Smooth muscle cell (in vitro differentiated cells): ENCODE results near the gene SP3. TPM values are rescaled to one million over a fixed set of nuclear protein-coding genes. Genes with fewer than 3 reads are reported as not detected.

ENCODE experiments used
- DNase-seq: peaks from one replicate; lab custom pipeline; 2025; ENCODE audit not compliant: unreplicated experiment; lab: John Stamatoyannopoulos, UW
- H2AFZ ChIP-seq: fragments of 200-600 bp; sonication (generic); 2 replicates; pipeline ENCODE4 v1.6.0; 2016; ENCODE audit warnings: antibody characterized with exemption, low read depth, mild to moderate bottlenecking
- H3F3A ChIP-seq: fragments of 200-600 bp; sonication (generic); 2 replicates; pipeline ENCODE4 v1.6.0; 2017; ENCODE audit warnings: antibody characterized with exemption, low read depth
- H3K27ac ChIP-seq: fragments of 200-600 bp; sonication (generic); 2 replicates; pipeline ENCODE4 v1.5.1; 2016; ENCODE audit warnings: low read depth, mild to moderate bottlenecking
- H3K27me3 ChIP-seq: fragments of 200-600 bp; sonication (generic); 2 replicates; pipeline ENCODE4 v1.6.1; 2016; ENCODE audit warnings: low read depth, mild to moderate bottlenecking
- H3K36me3 ChIP-seq: fragments of 200-600 bp; sonication (generic); 2 replicates; pipeline ENCODE4 v1.5.1; 2016; ENCODE audit warnings: low read depth
- H3K4me1 ChIP-seq: fragments of 200-600 bp; sonication (generic); 2 replicates; pipeline ENCODE4 v1.5.1; 2016; ENCODE audit warnings: low read depth
- H3K4me2 ChIP-seq: fragments of 200-600 bp; sonication (generic); 2 replicates; pipeline ENCODE4 v1.6.0; 2016; ENCODE audit warnings: mild to moderate bottlenecking
- H3K4me3 ChIP-seq: fragments of 200-600 bp; sonication (generic); 2 replicates; pipeline ENCODE4 v1.5.1; 2016; ENCODE audit warnings: mild to moderate bottlenecking
- H3K79me2 ChIP-seq: fragments of 200-600 bp; sonication (generic); 2 replicates; pipeline ENCODE4 v1.6.0; 2016; ENCODE audit warnings: low read depth, mild to moderate bottlenecking
- H3K9ac ChIP-seq: fragments of 200-600 bp; sonication (generic); 2 replicates; pipeline ENCODE4 v1.6.0; 2016; ENCODE audit warnings: low read depth
- H3K9me3 ChIP-seq: fragments of 200-600 bp; sonication (generic); replicated peaks from 2 replicates; pipeline ENCODE4 v1.5.1; 2016; ENCODE audit warnings: low read depth
- H4K20me1 ChIP-seq: fragments of 200-600 bp; sonication (generic); 2 replicates; pipeline ENCODE4 v1.6.0; 2016; ENCODE audit warnings: low read depth
- WGBS: methylation state at CpG from one replicate; pipeline ENCODE4 v1.1.7; 2016; ENCODE audit warnings: low lambda C conversion rate; 5-methylcytosine and 5-hydroxymethylcytosine counted together
- polyA plus RNA-seq: library from polyadenylated mRNA; unstranded; fragments of >200 nt; fragmentation: Nextera tagmentation; extraction: Ambion mirVana; gene quantifications from 2 replicates; pipeline ENCODE4 v1.2.1, GENCODE V29; 2016
- total RNA-seq: library from RNA; depleted of rRNA; stranded (reverse); fragments of >200 nt; gene quantifications from 2 replicates; pipeline ENCODE4 v1.2.3, GENCODE V29; 2014
- TF ChIP-seq, protein P1 (sequence below): fragments of 200-600 bp; sonication (generic); IDR thresholded peaks from 2 replicates; pipeline ENCODE4 v1.5.1; 2017; ENCODE audit warnings: borderline replicate concordance, mild to moderate bottlenecking, antibody characterized with exemption; ENCODE audit not compliant: insufficient read depth, poor library complexity, severe bottlenecking

The SP3 gene
- total and polyA plus RNA-seq, 2 experiments from 2014 or later, result 24.5 to 84.5 TPM

DNA sequence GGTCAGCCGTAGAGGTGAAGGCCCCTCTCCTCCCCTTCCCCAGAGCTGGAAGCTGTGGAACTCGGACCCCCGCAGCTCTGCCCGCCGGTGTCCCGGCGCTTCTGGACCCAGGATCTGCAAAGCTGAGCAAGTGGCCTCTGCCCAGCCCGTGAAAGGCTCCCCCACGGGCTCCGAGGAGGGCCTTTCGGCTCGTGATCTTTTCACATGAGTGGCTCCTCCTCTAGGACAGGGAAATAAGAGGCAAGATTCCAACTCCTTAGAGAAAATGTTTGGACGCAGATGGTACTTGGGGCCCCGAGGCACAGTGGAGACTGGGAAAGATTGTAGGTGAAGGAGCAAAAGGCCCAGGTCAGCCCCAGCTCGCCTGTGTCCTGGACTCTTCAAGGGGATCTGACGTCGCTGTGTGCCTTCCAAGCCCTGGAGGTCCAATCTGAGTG is 48.2 kb upstream of the SP3 start:
- peak overlapping the region; percentile 44 for H3K27ac ChIP-seq
- H3K4me1 ChIP-seq, result peaks cover 11% of the 10 kb centered on the region
- H3F3A ChIP-seq, result peaks cover 11% of the 10 kb centered on the region
- peak overlapping the region; percentile 85 for H2AFZ ChIP-seq
- TF ChIP-seq, protein P1, sequence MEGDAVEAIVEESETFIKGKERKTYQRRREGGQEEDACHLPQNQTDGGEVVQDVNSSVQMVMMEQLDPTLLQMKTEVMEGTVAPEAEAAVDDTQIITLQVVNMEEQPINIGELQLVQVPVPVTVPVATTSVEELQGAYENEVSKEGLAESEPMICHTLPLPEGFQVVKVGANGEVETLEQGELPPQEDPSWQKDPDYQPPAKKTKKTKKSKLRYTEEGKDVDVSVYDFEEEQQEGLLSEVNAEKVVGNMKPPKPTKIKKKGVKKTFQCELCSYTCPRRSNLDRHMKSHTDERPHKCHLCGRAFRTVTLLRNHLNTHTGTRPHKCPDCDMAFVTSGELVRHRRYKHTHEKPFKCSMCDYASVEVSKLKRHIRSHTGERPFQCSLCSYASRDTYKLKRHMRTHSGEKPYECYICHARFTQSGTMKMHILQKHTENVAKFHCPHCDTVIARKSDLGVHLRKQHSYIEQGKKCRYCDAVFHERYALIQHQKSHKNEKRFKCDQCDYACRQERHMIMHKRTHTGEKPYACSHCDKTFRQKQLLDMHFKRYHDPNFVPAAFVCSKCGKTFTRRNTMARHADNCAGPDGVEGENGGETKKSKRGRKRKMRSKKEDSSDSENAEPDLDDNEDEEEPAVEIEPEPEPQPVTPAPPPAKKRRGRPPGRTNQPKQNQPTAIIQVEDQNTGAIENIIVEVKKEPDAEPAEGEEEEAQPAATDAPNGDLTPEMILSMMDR, result no peak
- WGBS, result 31% methylated on average over 17 of the region's 17 CpGs
- H3K9ac ChIP-seq, result peak overlapping the region; percentile 74
- H3K79me2 ChIP-seq, result no peaks in the 10 kb centered on the region
- no peaks in the 10 kb centered on the region for H3K36me3 ChIP-seq
- H3K4me2 ChIP-seq, result peak overlapping the region; percentile 83
- no peak for DNase-seq
- no peaks in the 10 kb centered on the region for H3K27me3 ChIP-seq
- H3K9me3 ChIP-seq, result no peaks in the 10 kb centered on the region
- peak overlapping the region; percentile 47 for H3K4me3 ChIP-seq
- no peaks in the 10 kb centered on the region for H4K20me1 ChIP-seq

DNA sequence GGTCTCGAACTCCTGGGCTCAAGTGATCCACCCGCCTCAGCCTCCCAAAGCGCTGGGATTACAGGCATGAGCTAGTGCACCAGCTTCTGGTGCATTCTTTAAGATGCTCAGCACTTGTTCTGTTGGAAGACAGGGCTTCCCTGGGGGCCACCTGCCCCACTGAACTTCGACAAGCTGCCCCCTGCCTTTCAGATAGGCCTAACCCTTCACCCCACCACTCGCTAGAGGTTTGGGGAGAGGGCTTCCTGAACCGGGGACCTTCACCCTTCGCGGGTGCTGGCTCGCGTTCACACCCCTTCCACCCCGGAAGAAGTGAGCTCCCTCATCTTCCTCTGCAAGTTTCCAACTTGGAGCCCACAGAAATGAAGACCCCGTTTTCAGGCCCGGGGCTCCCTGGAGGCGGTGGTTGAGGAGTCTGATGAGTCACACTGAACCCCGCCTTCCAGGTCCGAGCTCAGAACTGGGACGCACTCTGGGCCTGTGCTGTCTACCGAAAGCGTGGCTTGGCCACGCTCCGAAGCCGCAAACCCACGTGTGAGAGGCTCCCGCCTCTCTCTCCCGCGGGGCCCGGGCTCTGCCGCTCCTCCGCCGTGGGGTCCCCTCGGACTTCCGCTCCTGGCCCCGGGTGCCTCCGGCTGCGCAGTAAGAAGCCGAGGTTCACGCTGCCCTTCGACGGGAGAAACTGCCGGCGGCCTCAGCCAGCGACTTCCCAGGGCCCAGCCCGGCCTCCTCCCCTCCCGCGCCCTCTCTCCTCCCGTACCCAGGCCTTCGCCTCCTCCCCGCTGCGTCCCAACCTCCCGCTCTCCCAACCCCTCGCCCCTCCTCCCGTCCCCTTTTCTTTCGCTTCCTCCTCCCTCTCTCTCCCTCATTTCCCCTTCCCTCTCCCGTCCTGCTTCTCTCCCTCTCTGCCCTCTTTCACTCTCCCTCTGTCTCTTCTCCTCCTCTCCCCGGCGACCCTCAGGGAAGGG is 47.5 kb upstream of the SP3 start:
- H2AFZ ChIP-seq, result peak overlapping the region; percentile 85
- TF ChIP-seq, protein P1, result no peak

DNA sequence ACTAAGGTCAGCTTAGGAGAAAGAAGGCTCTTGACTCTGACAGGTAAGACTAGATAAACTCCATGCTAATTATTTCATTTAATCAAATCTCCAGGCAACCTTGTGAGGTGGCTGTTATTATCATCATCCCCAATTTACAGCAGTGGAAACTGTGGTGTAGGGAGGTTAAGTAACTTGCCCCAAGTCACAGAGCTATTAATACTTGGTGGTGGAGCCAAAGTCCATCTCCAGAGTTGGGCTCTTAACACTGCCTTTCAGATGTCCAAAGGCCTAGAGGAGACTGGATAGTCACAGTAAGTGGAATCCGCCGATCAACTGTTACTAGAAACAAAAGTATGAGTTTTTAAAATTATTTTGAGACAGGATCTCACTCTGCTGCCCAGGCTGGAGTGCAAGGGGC is 46.6 kb upstream of the SP3 start:
- no peaks in the 10 kb centered on the region for H3K27me3 ChIP-seq
- H3F3A ChIP-seq, result peaks cover 12% of the 10 kb centered on the region
- H4K20me1 ChIP-seq, result no peaks in the 10 kb centered on the region
- no peak for DNase-seq
- H2AFZ ChIP-seq, result no peak overlapping the region
- no peaks in the 10 kb centered on the region for H3K79me2 ChIP-seq
- H3K9me3 ChIP-seq, result no peaks in the 10 kb centered on the region
- no peak overlapping the region for H3K4me2 ChIP-seq
- no peak overlapping the region for H3K4me3 ChIP-seq
- H3K9ac ChIP-seq, result no peak overlapping the region
- no peaks in the 10 kb centered on the region for H3K36me3 ChIP-seq
- WGBS, result 98% methylated on average over 2 of the region's 2 CpGs
- H3K27ac ChIP-seq, result no peak overlapping the region
- TF ChIP-seq, protein P1, result no peak
- peaks cover 11% of the 10 kb centered on the region for H3K4me1 ChIP-seq

More for the DNA sequence above, 47.5 kb upstream of the SP3 start:
- H3K4me1 ChIP-seq, result peaks cover 11% of the 10 kb centered on the region
- no peaks in the 10 kb centered on the region for H3K79me2 ChIP-seq
- peak overlapping the region; percentile 47 for H3K4me3 ChIP-seq
- H3K36me3 ChIP-seq, result no peaks in the 10 kb centered on the region
- no peaks in the 10 kb centered on the region for H4K20me1 ChIP-seq
- H3K27ac ChIP-seq, result peak overlapping the region; percentile 44
- H3K4me2 ChIP-seq, result peak overlapping the region; percentile 83
- WGBS, result 54% methylated on average over 43 of the region's 56 CpGs
- H3K27me3 ChIP-seq, result no peaks in the 10 kb centered on the region
- H3K9ac ChIP-seq, result peak overlapping the region; percentile 74
- no peaks in the 10 kb centered on the region for H3K9me3 ChIP-seq
- DNase-seq, result no peak
- H3F3A ChIP-seq, result peaks cover 12% of the 10 kb centered on the region

DNA sequence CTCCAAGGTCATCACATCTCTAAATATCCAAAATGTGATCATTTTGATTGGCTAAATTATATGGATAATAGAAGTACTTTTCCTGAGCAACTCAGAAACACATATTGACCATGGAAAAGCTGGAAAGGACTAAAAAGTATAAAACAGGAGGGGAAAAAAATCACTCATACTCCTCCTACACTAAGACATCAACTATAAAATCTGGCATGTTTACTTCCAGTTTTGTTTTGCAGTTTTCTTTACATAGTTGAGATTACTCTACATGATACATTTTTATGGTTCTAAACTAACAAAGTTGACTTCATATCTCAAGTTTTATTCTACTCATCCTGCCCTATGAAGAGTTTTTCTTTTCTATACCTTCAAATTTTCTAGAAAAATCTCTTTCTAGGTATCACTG is 46.0 kb upstream of the SP3 start:
- H3K27ac ChIP-seq, result no peak overlapping the region
- TF ChIP-seq, protein P1, result no peak
- H3K4me3 ChIP-seq, result no peak overlapping the region
- peaks cover 12% of the 10 kb centered on the region for H3F3A ChIP-seq
- H3K9me3 ChIP-seq, result no peaks in the 10 kb centered on the region
- H3K4me2 ChIP-seq, result no peak overlapping the region
- DNase-seq, result no peak
- peaks cover 11% of the 10 kb centered on the region for H3K4me1 ChIP-seq
- H2AFZ ChIP-seq, result no peak overlapping the region
- no peaks in the 10 kb centered on the region for H3K79me2 ChIP-seq
- no peaks in the 10 kb centered on the region for H3K27me3 ChIP-seq
- H3K36me3 ChIP-seq, result no peaks in the 10 kb centered on the region
- H3K9ac ChIP-seq, result no peak overlapping the region
- no peaks in the 10 kb centered on the region for H4K20me1 ChIP-seq
